H1 (cell line): ENCODE data around the gene PIAS4. TPM values are rescaled to one million over a fixed set of nuclear protein-coding genes. Genes with fewer than 3 reads are reported as not detected.

Experiments used
- CTCF ChIA-PET: fragments of 300-600 bp; sonication (Branson Sonifier 250); formaldehyde crosslinking; loops from one replicate; lab custom pipeline; 2021; ENCODE audit not compliant: partially characterized antibody; lab: Charles Lee
- POLR2A ChIA-PET: fragments of 300-600 bp; sonication (Branson Sonifier 250); formaldehyde crosslinking; loops from one replicate; lab custom pipeline; 2021; ENCODE audit warnings: inconsistent platforms; ENCODE audit not compliant: partially characterized antibody; lab: Charles Lee
- DNase-seq, 2 experiments: peaks; one replicate each; pipeline versions ENCODE4 v3.0.0 to v3.0.0-alpha.2; 2010 to 2022; ENCODE audit warnings: low spot score in 2 of 2, low read depth in 1 of 2, mixed read lengths in 1 of 2
- FAIRE-seq: peaks from 2 replicates; lab custom pipeline; 2011; peaks lifted over from hg19 to GRCh38; lab: Jason Lieb, UNC
- H2AFZ ChIP-seq: 2 replicates; pipeline ENCODE4 v1.8.1; 2012; ENCODE audit warnings: low read length, inconsistent platforms
- H2AK5ac ChIP-seq: 2 replicates; pipeline ENCODE4 v1.6.1; 2013; ENCODE audit warnings: low read depth, low read length
- H2BK120ac ChIP-seq: replicated peaks from 2 replicates; pipeline ENCODE3; 2013; ENCODE audit warnings: low read depth, low read length, inconsistent platforms
- H2BK12ac ChIP-seq: 2 replicates; pipeline ENCODE4 v1.6.1; 2013; ENCODE audit warnings: low read depth, low read length
- H2BK15ac ChIP-seq: 2 replicates; pipeline ENCODE4 v1.6.1; 2013; ENCODE audit warnings: low read length
- H2BK20ac ChIP-seq: 2 replicates; pipeline ENCODE4 v1.6.1; 2013; ENCODE audit warnings: low read length
- H2BK5ac ChIP-seq: 2 replicates; pipeline ENCODE4 v1.6.1; 2013; ENCODE audit warnings: low read depth, low read length
- H3K14ac ChIP-seq: 2 replicates; pipeline ENCODE4 v1.6.1; 2013; ENCODE audit warnings: inconsistent platforms; ENCODE audit not compliant: insufficient read length
- H3K18ac ChIP-seq: 2 replicates; pipeline ENCODE4 v1.6.1; 2013; ENCODE audit warnings: low read length; ENCODE audit errors: extremely low read depth
- H3K23ac ChIP-seq: 2 replicates; pipeline ENCODE4 v1.6.1; 2013; ENCODE audit warnings: inconsistent platforms; ENCODE audit not compliant: insufficient read length
- H3K23me2 ChIP-seq: 2 replicates; pipeline ENCODE4 v1.6.1; 2013; ENCODE audit warnings: low read depth, low read length
- H3K27ac ChIP-seq: 2 replicates; pipeline ENCODE4 v1.6.1; 2011; ENCODE audit warnings: low read depth, low read length, inconsistent platforms
- H3K27me3 ChIP-seq, 4 experiments: replicated peaks in 1 of 4; 1 replicate in 1 of 4; 2 replicates in 3 of 4; pipeline versions ENCODE4 v1.6.1 to v1.8.1; 2011 to 2013; ENCODE audit warnings: low read length in 3 of 4, mild to moderate bottlenecking in 3 of 4, inconsistent platforms in 2 of 4, mixed read lengths in 2 of 4, moderate library complexity in 1 of 4; ENCODE audit not compliant: control insufficient read depth in 3 of 4, insufficient read depth in 3 of 4; ENCODE audit errors: extremely low read depth in 1 of 4
- H3K36me3 ChIP-seq, 4 experiments: 2 replicates each; pipeline versions ENCODE4 v1.6.1 to v1.8.1; 2011 to 2013; ENCODE audit warnings: mild to moderate bottlenecking in 4 of 4, low read length in 3 of 4, moderate library complexity in 2 of 4, control low read depth in 1 of 4, inconsistent platforms in 1 of 4; ENCODE audit not compliant: insufficient read depth in 4 of 4, control insufficient read depth in 2 of 4
- H3K4ac ChIP-seq: replicated peaks from 2 replicates; pipeline ENCODE3; 2013; ENCODE audit warnings: low read length, low read depth, mixed read lengths, inconsistent platforms; ENCODE audit not compliant: insufficient read length
- H3K4me1 ChIP-seq, 4 experiments: replicated peaks in 1 of 4; 1 replicate in 1 of 4; 2 replicates in 3 of 4; pipeline versions ENCODE4 v1.6.1 to v1.8.1; 2011 to 2013; ENCODE audit warnings: low read length in 3 of 4, inconsistent platforms in 2 of 4, mixed read lengths in 1 of 4; ENCODE audit not compliant: insufficient read depth in 4 of 4, control insufficient read depth in 3 of 4
- H3K4me2 ChIP-seq, 2 experiments: 2 replicates each; pipeline versions ENCODE4 v1.6.1 to v1.8.1; 2011 to 2013; ENCODE audit warnings: low read depth in 2 of 2, low read length in 2 of 2, control low read depth in 1 of 2, inconsistent platforms in 1 of 2, mild to moderate bottlenecking in 1 of 2; ENCODE audit not compliant: insufficient read depth in 1 of 2
- H3K4me3 ChIP-seq, 4 experiments: fragments of 200-600, 300-600 bp in 1 of 4; sonication (generic), shearing (Covaris generic), sonication (Bioruptor Twin) in 1 of 4; 2 replicates each; pipeline versions ENCODE4 v1.5.1 to v1.8.1; 2011 to 2016; ENCODE audit warnings: low read length in 4 of 4, low read depth in 3 of 4, control low read depth in 2 of 4, inconsistent platforms in 2 of 4, mild to moderate bottlenecking in 2 of 4, mixed read lengths in 1 of 4, moderate library complexity in 1 of 4; ENCODE audit not compliant: insufficient read depth in 2 of 4; ENCODE audit errors: extremely low read depth in 1 of 4
- H3K56ac ChIP-seq: replicated peaks from 2 replicates; pipeline ENCODE3; 2013; ENCODE audit warnings: low read depth, mild to moderate bottlenecking, mixed read lengths, low read length, inconsistent platforms; ENCODE audit not compliant: insufficient read length
- H3K79me1 ChIP-seq: 2 replicates; pipeline ENCODE4 v1.6.1; 2013; ENCODE audit warnings: low read depth, low read length, control low read depth
- H3K79me2 ChIP-seq, 2 experiments: 2 replicates each; pipeline versions ENCODE4 v1.6.1 to v1.8.1; 2012 to 2013; ENCODE audit warnings: low read length in 2 of 2, mild to moderate bottlenecking in 2 of 2, inconsistent platforms in 1 of 2; ENCODE audit not compliant: insufficient read depth in 2 of 2, control insufficient read depth in 1 of 2
- H3K9ac ChIP-seq, 4 experiments: replicated peaks in 1 of 4; 1 replicate in 1 of 4; 2 replicates in 3 of 4; pipeline versions ENCODE4 v1.6.1 to v1.8.1; 2011 to 2013; ENCODE audit warnings: low read depth in 3 of 4, low read length in 3 of 4, control low read depth in 2 of 4, mild to moderate bottlenecking in 2 of 4, moderate library complexity in 2 of 4, inconsistent platforms in 1 of 4; ENCODE audit errors: extremely low read depth in 1 of 4
- H3K9me3 ChIP-seq, 2 experiments: 2 replicates each; pipeline versions ENCODE4 v1.6.1 to v1.8.1; 2012 to 2013; ENCODE audit warnings: mild to moderate bottlenecking in 2 of 2, moderate library complexity in 2 of 2, control low read depth in 1 of 2, inconsistent platforms in 1 of 2, low read depth in 1 of 2, low read length in 1 of 2, mixed read lengths in 1 of 2; ENCODE audit not compliant: insufficient read depth in 2 of 2
- H4K20me1 ChIP-seq, 2 experiments: replicated peaks in 1 of 2; 2 replicates each; pipeline versions ENCODE3 to v1.8.1; 2011 to 2013; ENCODE audit warnings: inconsistent platforms in 2 of 2, low read length in 2 of 2, mild to moderate bottlenecking in 1 of 2; ENCODE audit not compliant: insufficient read depth in 2 of 2, control insufficient read depth in 1 of 2
- H4K5ac ChIP-seq: 2 replicates; pipeline ENCODE4 v1.6.1; 2013; ENCODE audit warnings: low read length, low read depth, mixed read lengths, inconsistent platforms; ENCODE audit not compliant: insufficient read length
- H4K8ac ChIP-seq: 2 replicates; pipeline ENCODE4 v1.8.0; 2013; ENCODE audit warnings: mild to moderate bottlenecking, moderate library complexity, low read length, inconsistent platforms; ENCODE audit not compliant: insufficient read depth; ENCODE audit errors: extremely low read depth
- H4K91ac ChIP-seq: replicated peaks from 2 replicates; pipeline ENCODE3; 2013; ENCODE audit warnings: low read length, mixed read lengths, inconsistent platforms; ENCODE audit not compliant: insufficient read length
- CBX5 ChIP-seq: fragments of 300-800, 300-1000 bp; sonication (generic); IDR thresholded peaks from 2 replicates; pipeline ENCODE4 v1.7.1; 2016; ENCODE audit warnings: antibody characterized with exemption, low read length, low read depth
- CEBPB ChIP-seq: IDR thresholded peaks from 2 replicates; pipeline ENCODE4 v1.6.1; 2012; ENCODE audit warnings: low read depth, low read length
- GABPA ChIP-seq: IDR thresholded peaks from 2 replicates; pipeline ENCODE4 v1.6.1; 2011; ENCODE audit warnings: mild to moderate bottlenecking, low read length, moderate library complexity, borderline replicate concordance; ENCODE audit not compliant: insufficient read depth
- POLR2A ChIP-seq, 2 experiments: IDR thresholded peaks; 1 replicate in 1 of 2; 2 replicates in 1 of 2; pipeline ENCODE4 v1.6.1; 2011; ENCODE audit warnings: low read depth in 2 of 2, low read length in 2 of 2, mild to moderate bottlenecking in 2 of 2; ENCODE audit errors: control extremely low read depth in 1 of 2
- POU5F1 ChIP-seq: IDR thresholded peaks from 2 replicates; pipeline ENCODE4 v1.6.1; 2011; ENCODE audit warnings: low read depth, mild to moderate bottlenecking, low read length, moderate library complexity
- RBBP5 ChIP-seq: IDR thresholded peaks from 2 replicates; pipeline ENCODE4 v1.7.1; 2012; ENCODE audit warnings: low read depth, mild to moderate bottlenecking, inconsistent platforms, low read length, moderate library complexity, borderline replicate concordance
- RXRA ChIP-seq: IDR thresholded peaks from 2 replicates; pipeline ENCODE4 v1.6.1; 2011; ENCODE audit warnings: low read depth, mild to moderate bottlenecking, low read length, moderate library complexity; ENCODE audit not compliant: insufficient read depth
- SAP30 ChIP-seq: fragments of 300-600 bp; sonication (generic); IDR thresholded peaks from 2 replicates; pipeline ENCODE4 v1.7.1; 2012; ENCODE audit warnings: low read length, moderate library complexity, mild to moderate bottlenecking, inconsistent platforms; ENCODE audit not compliant: insufficient read depth, insufficient replicate concordance
- SP1 ChIP-seq: IDR thresholded peaks from 2 replicates; pipeline ENCODE4 v1.6.1; 2011; ENCODE audit warnings: low read depth, low read length
- TAF1 ChIP-seq: IDR thresholded peaks from 2 replicates; pipeline ENCODE4 v1.6.1; 2011; ENCODE audit warnings: mild to moderate bottlenecking, low read depth, low read length
- TCF12 ChIP-seq: IDR thresholded peaks from 2 replicates; pipeline ENCODE4 v1.6.1; 2011; ENCODE audit warnings: low read depth, mild to moderate bottlenecking, low read length
- YY1 ChIP-seq: IDR thresholded peaks from 2 replicates; pipeline ENCODE4 v1.6.1; 2011; ENCODE audit warnings: low read depth, mild to moderate bottlenecking, low read length
- WGBS, 2 experiments: shearing (Covaris generic) in 1 of 2; methylation state at CpG; one replicate each; pipeline versions ENCODE4 v1.1.6 to v1.1.7; 2013 to 2015; ENCODE audit warnings: low lambda C conversion rate in 2 of 2, mixed read lengths in 2 of 2, inconsistent platforms in 1 of 2, low coverage in 1 of 2, missing lambda C conversion rate in 1 of 2; ENCODE audit not compliant: insufficient replicate concordance in 2 of 2, insufficient coverage in 1 of 2, insufficient read length in 1 of 2; ENCODE audit errors: extremely low coverage in 1 of 2, missing lambda C conversion rate in 1 of 2; 5-methylcytosine and 5-hydroxymethylcytosine counted together
- polyA plus RNA-seq, 7 experiments: library from polyadenylated mRNA; depleted of rRNA in 3 of 7; stranded (reverse) in 5 of 7; unstranded in 2 of 7; fragments of >200 nt in 5 of 7; fragments of 200-250 nt in 2 of 7; gene quantifications; 1 replicate in 5 of 7; 2 replicates in 1 of 7; 4 replicates in 1 of 7; pipeline versions ENCODE4 v1.2.1 to v1.2.3, GENCODE V29; 2011 to 2013; ENCODE audit warnings: missing spikeins in 2 of 7, mixed read lengths in 2 of 7
- total RNA-seq: library from RNA; stranded (reverse); fragmentation: NEBNext Ultra II Directional; extraction: Animal tissue kit (Norgen Biotek cat#: 25700); gene quantifications from 2 replicates; pipeline ENCODE4 v1.2.1, GENCODE V29; 2021

PIAS4 gene
- total and polyA plus RNA-seq, 2 of the 8 experiments (the other 6 are each of a cell fraction or from before 2014, with no cell fraction given): 30.2 to 51.4 TPM

- Histone ChIP-seq H3K56ac (no peak overlapping the region), H2AK5ac (no peak overlapping the region), H3K79me1 (no peaks in the 10 kb centered on the region), H3K18ac (no peak overlapping the region), H3K36me3 (peaks cover 15 to 55% (median 32%) of the 10 kb centered on the region in 4 experiments), H3K4ac (no peak overlapping the region), H3K14ac (no peak overlapping the region), H3K23me2 (no peaks in the 10 kb centered on the region), H3K27ac (no peak overlapping the region), H3K79me2 (no peaks in the 10 kb centered on the region), H3K9ac (no peak overlapping the region), H2BK120ac (no peak overlapping the region), H3K4me3 (no peak overlapping the region), H4K8ac (no peak overlapping the region; the same call in 1 of the 2 replicates), H3K4me2 (no peak overlapping the region), H4K5ac (no peak overlapping the region), H2BK12ac (no peak overlapping the region), H3K9me3 (no peaks in the 10 kb centered on the region), H2AFZ (no peak overlapping the region), H3K23ac (no peak overlapping the region), H2BK15ac (no peak overlapping the region), H3K27me3 (no peaks in the 10 kb centered on the region), H3K4me1 (no peaks in the 10 kb centered on the region), H2BK20ac (no peak overlapping the region), H2BK5ac (no peak overlapping the region), H4K20me1 (peaks cover under 1 to 12% of the 10 kb centered on the region in 2 experiments), H4K91ac (no peak overlapping the region)
- TF ChIP-seq SAP30: no peak
- TF ChIP-seq RXRA: no peak
- no peak for TF ChIP-seq GABPA
- TF ChIP-seq SP1: no peak
- TF ChIP-seq CBX5: no peak
- TF ChIP-seq POLR2A (IDR thresholded peaks at IDR 0.05; ENCODE audit: control extremely low read depth in 1 of 2, low read depth in 2 of 2, low read length in 2 of 2): no peak
- TF ChIP-seq POU5F1: no peak
- TF ChIP-seq CEBPB: no peak
- TF ChIP-seq YY1: no peak
- no peak for TF ChIP-seq TAF1
- TF ChIP-seq RBBP5: no peak
- TF ChIP-seq TCF12: no peak
- POLR2A ChIA-PET: interaction anchor here (0.7 to 24.8 kb wide), 7 partner anchors 10 to 82 kb away, joined by 3 to 870 read pairs (median 3); partner anchors contain the start of genes DAPK3 and EEF2
- CTCF ChIA-PET: interaction anchor here (0.6 to 1.0 kb wide), 2 partner anchors 13 to 812 kb away, joined by 3 read pairs; no protein-coding TSS in a partner anchor
- DNase-seq: no peak
- 94% methylated on average over 52 of the region's 86 CpGs; no CpG with 5 or more reads in 1 of the 2 experiments for WGBS, 2 experiments
- no peak for FAIRE-seq
Observed at GRCh38 chr19:3958836-3959765, 48.4 kb upstream of the PIAS4 start.
